ENCODE results near the gene RGS13. TPM values are rescaled to one million over a fixed set of nuclear protein-coding genes. Genes with fewer than 3 reads are reported as not detected.

RGS13 gene
- total and polyA plus RNA-seq, 2 donors (not counting 3 experiments of a cell fraction or from before 2014, with no cell fraction given): not detected

DNA sequence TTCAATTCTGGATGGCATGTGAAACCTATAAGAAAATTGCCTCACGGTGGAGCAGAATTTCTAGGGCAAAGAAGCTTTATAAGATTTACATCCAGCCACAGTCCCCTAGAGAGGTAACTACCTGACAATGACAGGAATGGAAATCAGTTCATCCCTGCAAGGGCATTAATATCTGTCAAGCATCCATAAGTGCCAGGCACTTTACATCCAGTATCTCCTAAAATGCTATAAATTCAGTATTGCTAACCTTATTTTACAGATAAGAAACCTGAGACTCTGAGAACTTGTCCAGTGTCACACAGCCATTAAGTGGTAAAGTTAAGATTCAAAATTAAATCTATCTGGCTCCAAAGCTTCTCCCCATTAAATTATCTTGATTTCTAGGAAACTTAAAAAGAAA, 22.3 kb downstream of the RGS13 start:
- dilution Hi-C loops (cut with MboI; ENCODE audit: extremely low pct_ligation_motif_present, low sequenced_read_pairs): no loop called here
- CTCF ChIA-PET: no interaction called here

More for the DNA sequence above, 22.3 kb downstream of the RGS13 start:
- POLR2A ChIA-PET: no interaction called here
- H2AFZ ChIP-seq (ENCODE audit: low read depth, low read length): no peak overlapping the region
- intact Hi-C loops (cut with micrococcal nuclease): no loop called here
- H3K4me1 ChIP-seq (ENCODE audit: control insufficient read depth, extremely low read depth, insufficient read depth, low read length): no peaks in the 10 kb centered on the region
- no peaks in the 10 kb centered on the region for H3K79me2 ChIP-seq (ENCODE audit: control insufficient read depth, insufficient read depth, low read length)
- no peak overlapping the region for H3K4me3 ChIP-seq (replicated peaks in 1 of 3; ENCODE audit: insufficient read depth in 1 of 3, low read depth in 1 of 3, low read length in 3 of 3)
- DNase-seq (ENCODE audit: low read depth, low spot score): no peak
- no peaks in the 10 kb centered on the region for H3K9me1 ChIP-seq (replicated peaks; ENCODE audit: control insufficient read depth, extremely low read depth, insufficient read depth, low read length)
- H3K9me3 ChIP-seq (replicated peaks; ENCODE audit: control insufficient read depth, insufficient read depth, low read length): no peaks in the 10 kb centered on the region
- no TSS peak for BruUV-seq (replicated peaks)
- no peak overlapping the region for H3K27ac ChIP-seq (ENCODE audit: insufficient read depth, low read depth, low read length)
- TF ChIP-seq POLR2AphosphoS5 (IDR thresholded peaks at IDR 0.05; ENCODE audit: insufficient read depth, low read depth, low read length): no peak
- TF ChIP-seq MAX (IDR thresholded peaks at IDR 0.05; ENCODE audit: insufficient read depth, insufficient read length): no peak
- TF ChIP-seq GATA2 (IDR thresholded peaks at IDR 0.05; ENCODE audit: insufficient read depth, insufficient read length, low read depth, low read length): no peak
- no peak for TF ChIP-seq EZH2 (IDR thresholded peaks at IDR 0.05; ENCODE audit: borderline replicate concordance, low read depth, low read length, severe bottlenecking)
- TF ChIP-seq JUN (IDR thresholded peaks at IDR 0.05; ENCODE audit: borderline replicate concordance, insufficient read depth, insufficient read length, low read depth): no peak
- TF ChIP-seq, protein P1, sequence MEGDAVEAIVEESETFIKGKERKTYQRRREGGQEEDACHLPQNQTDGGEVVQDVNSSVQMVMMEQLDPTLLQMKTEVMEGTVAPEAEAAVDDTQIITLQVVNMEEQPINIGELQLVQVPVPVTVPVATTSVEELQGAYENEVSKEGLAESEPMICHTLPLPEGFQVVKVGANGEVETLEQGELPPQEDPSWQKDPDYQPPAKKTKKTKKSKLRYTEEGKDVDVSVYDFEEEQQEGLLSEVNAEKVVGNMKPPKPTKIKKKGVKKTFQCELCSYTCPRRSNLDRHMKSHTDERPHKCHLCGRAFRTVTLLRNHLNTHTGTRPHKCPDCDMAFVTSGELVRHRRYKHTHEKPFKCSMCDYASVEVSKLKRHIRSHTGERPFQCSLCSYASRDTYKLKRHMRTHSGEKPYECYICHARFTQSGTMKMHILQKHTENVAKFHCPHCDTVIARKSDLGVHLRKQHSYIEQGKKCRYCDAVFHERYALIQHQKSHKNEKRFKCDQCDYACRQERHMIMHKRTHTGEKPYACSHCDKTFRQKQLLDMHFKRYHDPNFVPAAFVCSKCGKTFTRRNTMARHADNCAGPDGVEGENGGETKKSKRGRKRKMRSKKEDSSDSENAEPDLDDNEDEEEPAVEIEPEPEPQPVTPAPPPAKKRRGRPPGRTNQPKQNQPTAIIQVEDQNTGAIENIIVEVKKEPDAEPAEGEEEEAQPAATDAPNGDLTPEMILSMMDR (IDR thresholded peaks at IDR 0.05; ENCODE audit: extremely low read depth in 1 of 2, insufficient read depth in 1 of 2, low read depth in 1 of 2, low read length in 2 of 2): no peak
- no peak for TF ChIP-seq POLR2A (IDR thresholded peaks at IDR 0.05; ENCODE audit: low read depth, low read length)
- TF ChIP-seq FOS (IDR thresholded peaks at IDR 0.05; ENCODE audit: borderline replicate concordance, insufficient read depth, low read length): no peak
- no peak for TF ChIP-seq MYC (IDR thresholded peaks at IDR 0.05; ENCODE audit: low read depth, low read length)
- no peaks in the 10 kb centered on the region for H4K20me1 ChIP-seq (replicated peaks; ENCODE audit: control insufficient read depth, extremely low read depth, insufficient read depth, low read length)
- no peak overlapping the region for H3K9ac ChIP-seq (replicated peaks; ENCODE audit: extremely low read depth, insufficient read depth, low read length)
- no peaks in the 10 kb centered on the region for H3K36me3 ChIP-seq (ENCODE audit: control insufficient read depth in 2 of 2, extremely low read depth in 1 of 2, insufficient read depth in 2 of 2, low read length in 2 of 2)
- no peaks in the 10 kb centered on the region for H3K27me3 ChIP-seq (ENCODE audit: control insufficient read depth in 2 of 2, insufficient read depth in 2 of 2, low read length in 2 of 2)
- H3K4me2 ChIP-seq (ENCODE audit: insufficient read depth, low read length): no peak overlapping the region
- FAIRE-seq: no peak

All from endothelial cell of umbilical vein (primary cell).